Choroid plexus epithelial cell (primary cell): Measurements from ENCODE around the gene WDR3.
"Not testable (repeated sequence)": the region's sequence is repeated elsewhere in the genome, so short reads cannot be mapped to it uniquely, and the experiment has no call there.

Experiments
- DNase-seq: peaks from one replicate; pipeline ENCODE4 v3.0.0-alpha.2; 2010; ENCODE audit warnings: low read depth
- H3K4me3 ChIP-seq: 2 replicates; pipeline ENCODE4 v1.5.1; 2011; ENCODE audit warnings: low read depth, mild to moderate bottlenecking, control low read depth, low read length, moderate library complexity
- CTCF ChIP-seq: conservative IDR thresholded peaks from 2 replicates; pipeline ENCODE4 v1.5.1; 2011; ENCODE audit warnings: low read depth, mild to moderate bottlenecking, control low read depth, inconsistent platforms, low read length, moderate library complexity

WDR3 gene

GRCh38 chr1:117919376-117919775, 10.2 kb upstream of the WDR3 start:
- no peak for DNase-seq
- TF ChIP-seq CTCF = no peak
- H3K4me3 ChIP-seq = no peak overlapping the region

- no peak for TF ChIP-seq CTCF
- DNase-seq = no peak
These were observed 7.5 kb upstream of the WDR3 start for GRCh38 chr1:117921991-117922390.

GRCh38 chr1:117922717-117923116, 6.8 kb upstream of the WDR3 start:
- not testable (repeated sequence) for H3K4me3 ChIP-seq, DNase-seq

More at GRCh38 chr1:117921991-117922390, 7.5 kb upstream of the WDR3 start:
- no peak overlapping the region for H3K4me3 ChIP-seq

- DNase-seq = no peak
- TF ChIP-seq CTCF = no peak
- H3K4me3 ChIP-seq = no peak overlapping the region
These were observed 3.6 kb upstream of the WDR3 start for GRCh38 chr1:117925981-117926380.

GRCh38 chr1:117928881-117929342, 627 bp upstream of the WDR3 start:
- H3K4me3 ChIP-seq = peak overlapping the region; percentile 90
- peak; percentile 43 for TF ChIP-seq CTCF
- peak; percentile 72 for DNase-seq

GRCh38 chr1:117930173-117930447, 571 bp downstream of the WDR3 start:
- DNase-seq = no peak
- H3K4me3 ChIP-seq = peak overlapping the region; percentile 90
- no peak for TF ChIP-seq CTCF

- peak; percentile 31 for DNase-seq
- TF ChIP-seq CTCF = no peak
- H3K4me3 ChIP-seq = peak overlapping the region; percentile 90
These were observed 945 bp downstream of the WDR3 start for GRCh38 chr1:117930484-117930883.

GRCh38 chr1:117932576-117932975, 3.0 kb downstream of the WDR3 start:
- no peak for TF ChIP-seq CTCF
- DNase-seq = no peak
- no peak overlapping the region for H3K4me3 ChIP-seq
